ENCODE measurements around the gene GALK1. TPM values are rescaled to one million over a fixed set of nuclear protein-coding genes. Genes with fewer than 3 reads are reported as not detected.

The GALK1 gene
- total and polyA plus RNA-seq, 2 of the 13 experiments (the other 11 are each of a cell fraction or from before 2014, with no cell fraction given), result 59.9 to 93.6 TPM

GRCh38 chr17:75753514-75754377, 11.2 kb downstream of the GALK1 start (continued):
- peak; percentile 81; the same call in 1 of the 2 replicates for TF ChIP-seq ZNF713 (CRISPR knock-in tag; IDR thresholded peaks at IDR 0.05)
- TF ChIP-seq ISX (CRISPR knock-in tag; conservative IDR thresholded peaks at IDR 0.05), result peak; percentile 86; the same call in 1 of the 2 replicates
- TF ChIP-seq ZNF33A (CRISPR knock-in tag; IDR thresholded peaks at IDR 0.05; ENCODE audit: borderline replicate concordance), result no peak
- TF ChIP-seq MTF1 (CRISPR knock-in tag; IDR thresholded peaks at IDR 0.05), result peak; percentile 37; the same call in 1 of the 2 replicates
- TF ChIP-seq, protein P1, sequence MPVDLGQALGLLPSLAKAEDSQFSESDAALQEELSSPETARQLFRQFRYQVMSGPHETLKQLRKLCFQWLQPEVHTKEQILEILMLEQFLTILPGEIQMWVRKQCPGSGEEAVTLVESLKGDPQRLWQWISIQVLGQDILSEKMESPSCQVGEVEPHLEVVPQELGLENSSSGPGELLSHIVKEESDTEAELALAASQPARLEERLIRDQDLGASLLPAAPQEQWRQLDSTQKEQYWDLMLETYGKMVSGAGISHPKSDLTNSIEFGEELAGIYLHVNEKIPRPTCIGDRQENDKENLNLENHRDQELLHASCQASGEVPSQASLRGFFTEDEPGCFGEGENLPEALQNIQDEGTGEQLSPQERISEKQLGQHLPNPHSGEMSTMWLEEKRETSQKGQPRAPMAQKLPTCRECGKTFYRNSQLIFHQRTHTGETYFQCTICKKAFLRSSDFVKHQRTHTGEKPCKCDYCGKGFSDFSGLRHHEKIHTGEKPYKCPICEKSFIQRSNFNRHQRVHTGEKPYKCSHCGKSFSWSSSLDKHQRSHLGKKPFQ (CRISPR knock-in tag; IDR thresholded peaks at IDR 0.05; ENCODE audit: insufficient replicate concordance), result no peak
- no peak for TF ChIP-seq POLR2AphosphoS5 (IDR thresholded peaks at IDR 0.05; ENCODE audit: low read depth, low read length)
- no peak; the same call in 1 of the 2 replicates for TF ChIP-seq PRMT3 (CRISPR knock-in tag; IDR thresholded peaks at IDR 0.05; ENCODE audit: borderline replicate concordance, low read depth)
- TF ChIP-seq ZNF136 (CRISPR knock-in tag; IDR thresholded peaks at IDR 0.05; ENCODE audit: low read depth), result no peak
- TF ChIP-seq ZFYVE20 (CRISPR knock-in tag; IDR thresholded peaks at IDR 0.05; ENCODE audit: borderline replicate concordance, low read depth), result peak; percentile 28; the same call in 1 of the 2 replicates
- no peak for TF ChIP-seq ATF1 (CRISPR knock-in tag; IDR thresholded peaks at IDR 0.05)
- TF ChIP-seq SALL1 (CRISPR knock-in tag; IDR thresholded peaks at IDR 0.05), result peak; percentile 74
- TF ChIP-seq SIN3B (IDR thresholded peaks at IDR 0.05; ENCODE audit: low read length), result no peak
- TF ChIP-seq, protein P2, sequence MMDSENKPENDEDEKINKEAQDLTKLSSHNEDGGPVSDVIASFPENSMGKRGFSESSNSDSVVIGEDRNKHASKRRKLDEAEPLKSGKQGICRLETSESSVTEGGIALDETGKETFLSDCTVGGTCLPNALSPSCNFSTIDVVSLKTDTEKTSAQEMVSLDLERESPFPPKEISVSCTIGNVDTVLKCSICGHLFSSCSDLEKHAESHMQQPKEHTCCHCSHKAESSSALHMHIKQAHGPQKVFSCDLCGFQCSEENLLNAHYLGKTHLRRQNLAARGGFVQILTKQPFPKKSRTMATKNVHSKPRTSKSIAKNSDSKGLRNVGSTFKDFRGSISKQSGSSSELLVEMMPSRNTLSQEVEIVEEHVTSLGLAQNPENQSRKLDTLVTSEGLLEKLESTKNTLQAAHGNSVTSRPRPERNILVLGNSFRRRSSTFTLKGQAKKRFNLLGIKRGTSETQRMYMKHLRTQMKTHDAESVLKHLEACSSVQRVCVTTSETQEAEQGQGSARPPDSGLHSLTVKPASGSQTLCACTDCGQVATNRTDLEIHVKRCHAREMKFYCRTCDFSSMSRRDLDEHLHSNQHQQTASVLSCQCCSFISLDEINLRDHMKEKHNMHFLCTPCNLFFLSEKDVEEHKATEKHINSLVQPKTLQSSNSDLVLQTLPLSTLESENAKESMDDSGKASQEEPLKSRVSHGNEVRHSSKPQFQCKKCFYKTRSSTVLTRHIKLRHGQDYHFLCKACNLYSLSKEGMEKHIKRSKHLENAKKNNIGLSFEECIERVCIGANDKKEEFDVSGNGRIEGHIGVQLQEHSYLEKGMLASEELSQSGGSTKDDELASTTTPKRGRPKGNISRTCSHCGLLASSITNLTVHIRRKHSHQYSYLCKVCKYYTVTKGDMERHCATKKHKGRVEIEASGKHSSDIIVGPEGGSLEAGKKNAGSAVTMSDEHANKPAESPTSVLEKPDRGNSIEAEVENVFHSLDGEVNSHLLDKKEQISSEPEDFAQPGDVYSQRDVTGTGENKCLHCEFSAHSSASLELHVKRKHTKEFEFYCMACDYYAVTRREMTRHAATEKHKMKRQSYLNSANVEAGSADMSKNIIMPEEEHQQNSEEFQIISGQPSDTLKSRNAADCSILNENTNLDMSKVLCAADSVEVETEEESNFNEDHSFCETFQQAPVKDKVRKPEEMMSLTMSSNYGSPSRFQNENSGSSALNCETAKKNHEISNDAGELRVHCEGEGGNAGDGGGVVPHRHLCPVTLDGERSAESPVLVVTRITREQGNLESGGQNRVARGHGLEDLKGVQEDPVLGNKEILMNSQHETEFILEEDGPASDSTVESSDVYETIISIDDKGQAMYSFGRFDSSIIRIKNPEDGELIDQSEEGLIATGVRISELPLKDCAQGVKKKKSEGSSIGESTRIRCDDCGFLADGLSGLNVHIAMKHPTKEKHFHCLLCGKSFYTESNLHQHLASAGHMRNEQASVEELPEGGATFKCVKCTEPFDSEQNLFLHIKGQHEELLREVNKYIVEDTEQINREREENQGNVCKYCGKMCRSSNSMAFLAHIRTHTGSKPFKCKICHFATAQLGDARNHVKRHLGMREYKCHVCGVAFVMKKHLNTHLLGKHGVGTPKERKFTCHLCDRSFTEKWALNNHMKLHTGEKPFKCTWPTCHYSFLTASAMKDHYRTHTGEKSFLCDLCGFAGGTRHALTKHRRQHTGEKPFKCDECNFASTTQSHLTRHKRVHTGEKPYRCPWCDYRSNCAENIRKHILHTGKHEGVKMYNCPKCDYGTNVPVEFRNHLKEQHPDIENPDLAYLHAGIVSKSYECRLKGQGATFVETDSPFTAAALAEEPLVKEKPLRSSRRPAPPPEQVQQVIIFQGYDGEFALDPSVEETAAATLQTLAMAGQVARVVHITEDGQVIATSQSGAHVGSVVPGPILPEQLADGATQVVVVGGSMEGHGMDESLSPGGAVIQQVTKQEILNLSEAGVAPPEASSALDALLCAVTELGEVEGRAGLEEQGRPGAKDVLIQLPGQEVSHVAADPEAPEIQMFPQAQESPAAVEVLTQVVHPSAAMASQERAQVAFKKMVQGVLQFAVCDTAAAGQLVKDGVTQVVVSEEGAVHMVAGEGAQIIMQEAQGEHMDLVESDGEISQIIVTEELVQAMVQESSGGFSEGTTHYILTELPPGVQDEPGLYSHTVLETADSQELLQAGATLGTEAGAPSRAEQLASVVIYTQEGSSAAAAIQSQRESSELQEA (CRISPR knock-in tag; IDR thresholded peaks at IDR 0.05; ENCODE audit: not compliant biosample characterization), result no peak
- TF ChIP-seq KAT2B (IDR thresholded peaks at IDR 0.05; ENCODE audit: borderline replicate concordance, low read depth, low read length), result no peak
- TF ChIP-seq ARNT2 (CRISPR knock-in tag; IDR thresholded peaks at IDR 0.05; ENCODE audit: low read depth), result peak; percentile 90
- no peak for TF ChIP-seq ZFP36L1 (CRISPR knock-in tag; IDR thresholded peaks at IDR 0.05)
- no peak for TF ChIP-seq CC2D1A (CRISPR knock-in tag; IDR thresholded peaks at IDR 0.05)
- TF ChIP-seq ZNF790 (CRISPR knock-in tag; IDR thresholded peaks at IDR 0.05; ENCODE audit: borderline replicate concordance), result no peak; the same call in 1 of the 2 replicates
- peak; percentile 87 for TF ChIP-seq ZNF816 (CRISPR knock-in tag; IDR thresholded peaks at IDR 0.05; ENCODE audit: borderline replicate concordance)
- peak; percentile 46; the same call in 1 of the 2 replicates for TF ChIP-seq MEIS1 (CRISPR knock-in tag; IDR thresholded peaks at IDR 0.05; ENCODE audit: borderline replicate concordance)

Measured in HepG2 (cell line).